Retinal pigment epithelial cell (primary cell): ENCODE measurements around the gene SETD1B.

Source experiments
- DNase-seq: peaks from one replicate; pipeline ENCODE4 v3.0.0-alpha.2; 2010; ENCODE audit warnings: low read depth
- H3K4me3 ChIP-seq: 2 replicates; pipeline ENCODE4 v1.5.1; 2011; ENCODE audit warnings: mild to moderate bottlenecking, low read length, control low read depth, moderate library complexity
- CTCF ChIP-seq: conservative IDR thresholded peaks from 2 replicates; pipeline ENCODE4 v1.5.1; 2011; ENCODE audit warnings: low read depth, low read length, control low read depth, inconsistent platforms

The SETD1B gene

GRCh38 chr12:121800694-121801594, 2.9 kb upstream of the SETD1B start:
- no peak for DNase-seq
- no peak for TF ChIP-seq CTCF
- peak overlapping the region; percentile 53 for H3K4me3 ChIP-seq

GRCh38 chr12:121801595-121802484, 2.0 kb upstream of the SETD1B start:
- TF ChIP-seq CTCF = no peak
- no peak for DNase-seq
- peak overlapping the region; percentile 53 for H3K4me3 ChIP-seq

- no peak for TF ChIP-seq CTCF
- peak overlapping the region; percentile 53 for H3K4me3 ChIP-seq
- DNase-seq = no peak
Measured at GRCh38 chr12:121802485-121802842, 1.3 kb upstream of the SETD1B start.

GRCh38 chr12:121802843-121803698, 738 bp upstream of the SETD1B start:
- H3K4me3 ChIP-seq = peak overlapping the region; percentile 53
- DNase-seq = no peak
- TF ChIP-seq CTCF = no peak

GRCh38 chr12:121804417-121805111, 755 bp downstream of the SETD1B start:
- DNase-seq = no peak
- TF ChIP-seq CTCF = no peak
- peak overlapping the region; percentile 72 for H3K4me3 ChIP-seq
